Measurements from ENCODE around the gene MROH7.

DNA sequence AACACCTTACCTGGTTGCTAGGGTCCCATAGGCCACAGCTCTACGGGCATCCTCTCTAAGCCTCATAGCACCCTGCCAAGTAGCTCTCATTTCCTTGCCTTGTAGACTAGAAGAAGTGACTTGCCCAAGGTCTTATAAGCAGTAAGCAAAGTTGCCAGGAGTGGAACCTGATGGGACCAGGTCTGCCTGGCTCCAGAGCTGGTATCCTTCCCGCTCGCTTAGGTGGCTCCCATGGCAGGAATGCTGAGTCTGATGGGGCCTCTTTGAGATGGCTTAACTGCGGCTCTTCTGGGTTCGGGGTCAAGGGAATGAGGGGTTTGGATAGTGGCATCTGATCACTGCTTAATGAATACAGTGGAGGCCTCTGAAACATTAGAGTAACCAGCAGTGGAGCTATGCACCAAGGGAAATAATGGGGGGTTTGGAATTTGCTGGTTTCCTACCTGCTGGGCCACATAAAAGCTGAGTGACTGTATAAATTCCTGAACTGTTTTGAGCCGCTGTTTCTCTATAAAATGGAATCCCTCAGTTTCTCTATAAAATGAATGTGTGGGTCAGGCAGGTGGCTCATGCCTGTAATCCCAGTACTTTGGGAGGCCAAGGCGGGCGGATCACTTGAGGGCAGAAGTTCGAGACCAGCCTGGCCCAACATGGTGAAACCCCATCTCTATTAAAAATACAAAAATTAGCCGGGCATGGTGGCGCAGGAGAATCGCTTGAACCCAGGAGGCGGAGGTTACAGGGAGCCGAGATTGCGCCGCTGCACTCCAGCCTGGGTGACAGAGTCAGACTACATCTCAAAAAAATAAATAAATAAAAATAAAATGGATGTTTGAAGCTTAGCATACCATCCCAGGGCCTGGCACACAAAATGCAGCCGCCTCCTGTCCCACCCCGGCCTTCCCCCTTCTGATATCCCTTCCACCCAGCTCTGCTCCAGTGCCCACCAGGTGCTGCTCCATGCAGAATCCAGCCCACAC, 30.7 kb upstream of the MROH7 start:
- TF ChIP-seq CTCF (conservative IDR thresholded peaks at IDR 0.05; ENCODE audit: low read depth, low read length): no peak
- no peak for TF ChIP-seq EZH2 (IDR thresholded peaks at IDR 0.05; ENCODE audit: borderline replicate concordance, low read depth, low read length, poor library complexity, severe bottlenecking)

All from A673 (cell line).